OCI-LY7 (cell line): ENCODE data around the gene GPR180. TPM values are rescaled to one million over a fixed set of nuclear protein-coding genes. Genes with fewer than 3 reads are reported as not detected.
A peak's percentile ranks its signal among the peaks of the same experiment; 100 is the strongest.

Experiments used
- BruUV-seq: library from RNA; stranded (reverse); fragments of 400-500 nt; replicated peaks from 2 replicates; lab custom pipeline; 2021; lab: Mats Ljungman, UMichigan
- CTCF ChIA-PET: fragments of 300-600 bp; sonication (Branson Sonifier 250); formaldehyde crosslinking; loops from one replicate; lab custom pipeline; 2022; ENCODE audit warnings: antibody characterized with exemption; ENCODE audit not compliant: unreplicated experiment; lab: Charles Lee
- POLR2A ChIA-PET: fragments of 300-600 bp; sonication (Branson Sonifier 250); formaldehyde crosslinking; loops from one replicate; lab custom pipeline; 2022; ENCODE audit warnings: antibody characterized with exemption; lab: Charles Lee
- DNase-seq: peaks from one replicate; pipeline ENCODE4 v3.0.0-alpha.2; 2015; ENCODE audit warnings: low spot score
- H2AFZ ChIP-seq: fragments of 200-600 bp; sonication (generic), shearing (Covaris generic); 2 replicates; pipeline ENCODE4 v1.6.1; 2014; ENCODE audit warnings: mild to moderate bottlenecking, antibody characterized with exemption, low read length, moderate library complexity
- H3K27ac ChIP-seq: fragments of 200-600 bp; sonication (generic); 2 replicates; pipeline ENCODE4 v1.5.1; 2014; ENCODE audit warnings: mixed run types, low read depth, mild to moderate bottlenecking, moderate library complexity, low read length, inconsistent platforms; ENCODE audit not compliant: poor library complexity, severe bottlenecking
- H3K36me3 ChIP-seq: fragments of 200-600 bp; sonication (generic); 2 replicates; pipeline ENCODE4 v1.6.1; 2014; ENCODE audit warnings: mild to moderate bottlenecking, antibody characterized with exemption, low read length, moderate library complexity, mixed read lengths; ENCODE audit not compliant: insufficient read depth
- H3K4me1 ChIP-seq: fragments of 200-600 bp; sonication (generic); 2 replicates; pipeline ENCODE4 v1.5.1; 2014; ENCODE audit warnings: mild to moderate bottlenecking, low read length; ENCODE audit not compliant: insufficient read depth, poor library complexity, severe bottlenecking
- H3K4me2 ChIP-seq: fragments of 200-600 bp; sonication (generic); 2 replicates; pipeline ENCODE4 v1.6.1; 2014; ENCODE audit warnings: mild to moderate bottlenecking, low read length
- H3K4me3 ChIP-seq: fragments of 200-600 bp; sonication (generic); 2 replicates; pipeline ENCODE4 v1.5.1; 2014; ENCODE audit warnings: mild to moderate bottlenecking, low read depth, low read length; ENCODE audit not compliant: poor library complexity, severe bottlenecking
- H3K79me2 ChIP-seq: fragments of 200-600 bp; sonication (generic); 2 replicates; pipeline ENCODE4 v1.6.1; 2016; ENCODE audit warnings: low read depth, mild to moderate bottlenecking, low read length, moderate library complexity, mixed read lengths; ENCODE audit not compliant: insufficient read depth
- H3K9me2 ChIP-seq: fragments of 200-600 bp; sonication (generic); 2 replicates; pipeline ENCODE4 v1.6.1; 2016; ENCODE audit warnings: mild to moderate bottlenecking, low read length, mixed read lengths; ENCODE audit not compliant: insufficient read depth
- H3K9me3 ChIP-seq: fragments of 200-600 bp; sonication (generic); 2 replicates; pipeline ENCODE4 v1.6.1; 2014; ENCODE audit warnings: mild to moderate bottlenecking, mixed run types, low read length, mixed read lengths
- H4K20me1 ChIP-seq: fragments of 200-600 bp; sonication (generic); 2 replicates; pipeline ENCODE4 v1.6.1; 2014; ENCODE audit warnings: mild to moderate bottlenecking, antibody characterized with exemption, low read length, moderate library complexity, mixed read lengths; ENCODE audit not compliant: insufficient read depth
- CTCF ChIP-seq: fragments of 200-600 bp; sonication (generic); conservative IDR thresholded peaks from 2 replicates; pipeline ENCODE4 v1.5.1; 2014; ENCODE audit warnings: mild to moderate bottlenecking, antibody characterized with exemption, low read length, moderate library complexity, mixed read lengths
- EZH2phosphoT487 ChIP-seq: fragments of 200-600 bp; sonication (generic); IDR thresholded peaks from 2 replicates; pipeline ENCODE4 v1.6.1; 2018; ENCODE audit warnings: low read depth, borderline replicate concordance, mild to moderate bottlenecking, mixed run types, antibody characterized with exemption, low read length, moderate library complexity, mixed read lengths
- intact Hi-C: fragments of 100-400 bp; cut with micrococcal nuclease; formaldehyde crosslinking; loops from one replicate; pipeline ENCODE4 v1.10.0; 2022; ENCODE audit not compliant: unreplicated experiment
- total RNA-seq, 2 experiments: library from RNA; depleted of rRNA in 1 of 2; stranded (reverse); fragments of >200 nt in 1 of 2; shearing (Covaris generic) in 1 of 2; gene quantifications; 2 replicates each; pipeline ENCODE4 v1.2.3, GENCODE V29; 2014 to 2022

The GPR180 gene
- total RNA-seq, 2 experiments from 2014 or later: 3.9 to 4.1 TPM

DNA sequence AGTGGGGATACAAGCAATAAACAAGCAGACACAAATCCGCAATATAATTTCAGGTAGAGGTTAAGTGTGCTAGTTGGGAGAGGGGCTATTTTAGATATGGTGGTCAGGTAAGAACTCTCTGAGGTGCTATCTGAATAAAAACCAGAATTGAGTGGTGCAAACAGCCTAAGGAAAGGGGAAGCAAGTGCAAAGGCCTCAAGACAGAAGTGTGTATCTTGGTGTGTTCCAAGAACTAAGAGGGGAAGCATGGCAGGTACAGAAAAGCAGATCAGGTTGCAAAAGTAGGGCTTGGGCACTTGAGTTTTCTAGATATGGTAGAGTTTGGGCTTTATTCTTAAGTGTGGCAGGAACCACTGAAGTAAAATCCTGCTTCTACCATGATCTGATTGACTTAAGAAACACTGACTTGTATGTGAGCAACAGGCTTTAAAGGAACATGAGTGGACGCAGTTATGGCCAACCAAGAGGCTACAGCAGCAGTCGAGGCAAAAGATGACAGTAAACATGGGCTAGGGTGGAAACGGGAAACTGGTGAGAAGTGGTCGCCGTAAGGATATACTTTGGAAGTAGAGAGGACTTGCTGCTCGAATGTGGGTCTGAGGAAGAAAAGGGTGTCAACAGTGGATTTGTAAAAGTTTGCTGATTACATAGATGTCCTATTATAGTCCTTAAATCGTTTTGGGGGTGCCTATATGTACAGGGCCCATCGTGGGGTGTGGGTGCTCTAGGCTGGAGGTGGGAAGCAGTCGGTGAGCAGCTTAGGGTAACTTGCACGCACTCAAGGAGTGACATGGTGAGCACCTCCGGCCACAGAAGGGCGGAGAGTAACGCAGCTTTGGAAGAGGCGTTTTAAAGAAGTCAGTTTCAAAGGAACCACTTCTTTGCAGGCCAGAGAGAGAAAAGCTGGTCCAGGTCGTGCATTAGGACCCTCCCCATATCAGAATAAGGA lies 6.4 kb upstream of the GPR180 start:
- Histone ChIP-seq H3K27ac (peak overlapping the region; percentile 61), H3K9me3 (no peaks in the 10 kb centered on the region), H3K4me2 (peak overlapping the region; percentile 98), H3K79me2 (peaks cover 28% of the 10 kb centered on the region), H3K9me2 (no peaks in the 10 kb centered on the region), H3K36me3 (peaks cover 23% of the 10 kb centered on the region), H3K4me1 (peaks cover 8% of the 10 kb centered on the region), H2AFZ (peak overlapping the region; percentile 76; the same call in 1 of the 2 replicates), H3K4me3 (peak overlapping the region; percentile 99), H4K20me1 (no peaks in the 10 kb centered on the region; the same call in 1 of the 2 replicates)
- intact Hi-C loops: loop anchor here (10.0 kb wide), 1 partner anchor 90 kb away; no protein-coding TSS in a partner anchor
- no peak for TF ChIP-seq EZH2phosphoT487
- no peak for TF ChIP-seq CTCF
- TSS peak; percentile 76 for BruUV-seq
- CTCF ChIA-PET: interaction anchor here (0.6 to 0.8 kb wide), 2 partner anchors 9 to 22 kb away, joined by 3 read pairs; no protein-coding TSS in a partner anchor
- POLR2A ChIA-PET: interaction anchor here (0.8 to 1.7 kb wide), 3 partner anchors 8 to 46 kb away, joined by 5 to 7 read pairs (median 5); no protein-coding TSS in a partner anchor
- peak; percentile 13 for DNase-seq

GRCh38 chr13:94595950-94596574 lies 5.6 kb upstream of the GPR180 start, which contains the start of gene TGDS:
TSS of gene TGDS (minus strand) at chr13:94596152. CDS start at chr13:94596136, 16 bp downstream.
- H3K4me3 ChIP-seq: peak within 1 kb of the TSS; percentile 99
- H3K4me1 ChIP-seq: peaks cover 8% of the 10 kb centered on the region
- peak within 1 kb of the TSS; percentile 76; the same call in 1 of the 2 replicates for H2AFZ ChIP-seq
- peaks cover 28% of the 10 kb centered on the region for H3K79me2 ChIP-seq
- H3K9me3 ChIP-seq: no peaks in the 10 kb centered on the region
- H4K20me1 ChIP-seq: no peaks in the 10 kb centered on the region; the same call in 1 of the 2 replicates
- H3K27ac ChIP-seq: peak within 1 kb of the TSS; percentile 61
- no peaks in the 10 kb centered on the region for H3K9me2 ChIP-seq
- TF ChIP-seq EZH2phosphoT487 (no peak), CTCF (no peak)
- POLR2A ChIA-PET: interaction anchor here (0.8 to 1.7 kb wide), 3 partner anchors 9 to 47 kb away, joined by 5 to 7 read pairs (median 5); no protein-coding TSS in a partner anchor
- intact Hi-C loops: loop anchor here (10.0 kb wide), 1 partner anchor 91 kb away; no protein-coding TSS in a partner anchor
- H3K4me2 ChIP-seq: peak within 1 kb of the TSS; percentile 98
- BruUV-seq: no TSS peak
- DNase-seq: peak; percentile 89
- peaks cover 16% of the 10 kb centered on the region for H3K36me3 ChIP-seq
- CTCF ChIA-PET: interaction anchor here (0.6 to 0.8 kb wide), 2 partner anchors 10 to 22 kb away, joined by 3 read pairs; no protein-coding TSS in a partner anchor
